ENCODE measurements around the gene CPNE6. TPM values are rescaled to one million over a fixed set of nuclear protein-coding genes. Genes with fewer than 3 reads are reported as not detected.
A peak's percentile ranks its signal among the peaks of the same experiment; 100 is the strongest.

CPNE6 gene
- total and polyA plus RNA-seq, 2 of the 8 experiments (the other 6 are each of a cell fraction or from before 2014, with no cell fraction given) = 0.05 TPM; not detected in 1

DNA sequence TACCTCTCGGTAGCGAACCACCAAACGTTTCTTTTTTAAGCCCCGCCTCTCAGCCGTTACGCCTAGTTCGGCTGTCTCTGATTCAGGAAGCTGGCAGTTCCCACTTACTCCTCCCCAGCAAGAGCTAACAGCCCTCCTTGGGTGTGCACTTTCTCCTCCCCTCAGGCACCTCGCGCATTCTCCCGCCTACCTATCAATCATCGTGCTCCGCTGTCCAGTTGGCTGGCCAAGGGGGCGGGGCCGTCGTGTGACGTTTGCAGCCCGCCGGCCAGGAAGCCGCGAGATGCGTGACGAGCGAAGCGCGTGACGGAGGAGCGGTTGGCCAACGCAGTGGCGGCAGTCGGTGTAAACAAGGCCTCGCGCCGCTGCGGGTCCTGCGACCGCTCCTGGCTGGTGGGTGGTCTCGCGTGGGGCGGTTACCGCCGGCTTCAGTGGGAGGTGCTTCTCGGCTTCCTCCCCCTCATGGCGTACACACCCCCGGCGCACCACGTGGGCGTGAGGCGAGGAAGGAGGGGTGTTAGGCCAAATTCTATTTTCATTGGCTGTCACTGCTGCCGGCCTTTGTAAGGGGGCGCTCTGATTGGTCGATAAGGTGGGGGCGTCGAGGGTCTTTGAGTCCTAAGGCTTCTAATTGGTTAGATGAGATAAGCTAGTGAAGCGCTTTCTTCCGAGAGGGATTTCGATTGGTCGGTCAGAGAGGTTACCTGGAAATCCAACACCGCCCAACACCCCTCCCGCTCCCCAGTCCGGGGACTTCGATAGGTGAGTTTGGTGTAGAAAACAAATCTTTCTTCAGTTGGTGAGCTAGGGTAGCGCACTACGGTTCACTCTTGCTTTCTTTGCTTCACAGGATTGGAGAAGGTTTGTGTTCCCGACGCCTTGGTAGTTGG is 43.4 kb downstream of the CPNE6 start, which contains the start of the genes DCAF11 and NRL (continued):
- TF ChIP-seq CBX5 (IDR thresholded peaks at IDR 0.05; ENCODE audit: low read depth, low read length) (no peak), TBP (IDR thresholded peaks at IDR 0.05; ENCODE audit: low read depth, low read length) (peak; percentile 66), BACH1 (IDR thresholded peaks at IDR 0.05; ENCODE audit: low read length) (peak; percentile 83), KDM1A (IDR thresholded peaks at IDR 0.05; ENCODE audit: borderline replicate concordance, low read length) (no peak), CHD2 (IDR thresholded peaks at IDR 0.05; ENCODE audit: low read length) (peak; percentile 91), EGR1 (IDR thresholded peaks at IDR 0.05; ENCODE audit: borderline replicate concordance, low read depth, low read length) (peak; percentile 60; the same call in 1 of the 2 replicates), CREB1 (IDR thresholded peaks at IDR 0.05) (peak; percentile 94), BCL11A (IDR thresholded peaks at IDR 0.05; ENCODE audit: low read depth in 2 of 2, low read length in 2 of 2) (no peak), TCF12 (IDR thresholded peaks at IDR 0.05; ENCODE audit: low read depth, low read length) (no peak), RAD21 (IDR thresholded peaks at IDR 0.05 in 1 of 2, conservative IDR thresholded peaks at IDR 0.05 in 1 of 2; ENCODE audit: low read depth in 2 of 2, low read length in 2 of 2) (no peak), PHF8 (conservative IDR thresholded peaks at IDR 0.05; ENCODE audit: low read depth, low read length) (peak; percentile 79), SIN3A (conservative IDR thresholded peaks at IDR 0.05 in 1 of 2, IDR thresholded peaks at IDR 0.05 in 1 of 2; ENCODE audit: low read depth in 1 of 2, low read length in 2 of 2) (peak; percentile 72 to 84; a peak in 3 of 4 replicates), EZH2 (IDR thresholded peaks at IDR 0.05; ENCODE audit: low read depth, low read length, severe bottlenecking) (no peak), SUZ12 (IDR thresholded peaks at IDR 0.05; ENCODE audit: low read length) (no peak), CHD1 (IDR thresholded peaks at IDR 0.05; ENCODE audit: low read depth, low read length) (no peak), SRF (IDR thresholded peaks at IDR 0.05; ENCODE audit: low read depth, low read length) (no peak), SP1 (IDR thresholded peaks at IDR 0.05; ENCODE audit: low read depth, low read length) (peak; percentile 99), RFX5 (IDR thresholded peaks at IDR 0.05; ENCODE audit: borderline replicate concordance, low read depth, low read length) (0 out of 2 replicates have a peak, but pooled peaks have one; percentile 8), RXRA (IDR thresholded peaks at IDR 0.05; ENCODE audit: insufficient read depth, low read depth, low read length) (no peak), SP2 (IDR thresholded peaks at IDR 0.05; ENCODE audit: low read length) (peak; percentile 73), ZNF274 (IDR thresholded peaks at IDR 0.05; ENCODE audit: borderline replicate concordance, extremely low read depth, low read length) (no peak), TAF7 (optimal IDR thresholded peaks at IDR 0.05; ENCODE audit: borderline replicate concordance, low read depth, low read length) (peak; percentile 29)
- TF ChIP-seq, protein P1, sequence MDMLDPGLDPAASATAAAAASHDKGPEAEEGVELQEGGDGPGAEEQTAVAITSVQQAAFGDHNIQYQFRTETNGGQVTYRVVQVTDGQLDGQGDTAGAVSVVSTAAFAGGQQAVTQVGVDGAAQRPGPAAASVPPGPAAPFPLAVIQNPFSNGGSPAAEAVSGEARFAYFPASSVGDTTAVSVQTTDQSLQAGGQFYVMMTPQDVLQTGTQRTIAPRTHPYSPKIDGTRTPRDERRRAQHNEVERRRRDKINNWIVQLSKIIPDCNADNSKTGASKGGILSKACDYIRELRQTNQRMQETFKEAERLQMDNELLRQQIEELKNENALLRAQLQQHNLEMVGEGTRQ (IDR thresholded peaks at IDR 0.05; ENCODE audit: low read length) = peak; percentile 81

All from H1 (cell line).